Sigmoid colon (tissue), 7 donors: ENCODE results near the gene NCOA7. TPM values are rescaled to one million over a fixed set of nuclear protein-coding genes. Genes with fewer than 3 reads are reported as not detected.

Source experiments
- DNase-seq: peaks from one replicate; pipeline ENCODE4 v3.0.0-alpha.2; 2019
- H3K27ac ChIP-seq, 4 donors: fragments of 200-600 bp; sonication (generic); one replicate each; pipeline ENCODE4 v1.5.1; 2016 to 2019; ENCODE audit warnings: mild to moderate bottlenecking in 1 of 4
- H3K27me3 ChIP-seq, 3 donors: fragments of 200-600 bp; sonication (generic); one replicate each; pipeline ENCODE4 v1.5.1; 2019; ENCODE audit warnings: mild to moderate bottlenecking in 1 of 3
- H3K36me3 ChIP-seq, 4 donors: fragments of 200-600 bp; sonication (generic); one replicate each; pipeline ENCODE4 v1.5.1; 2016 to 2019
- H3K4me1 ChIP-seq, 4 donors: fragments of 200-600 bp; sonication (generic); one replicate each; pipeline ENCODE4 v1.5.1; 2017 to 2019
- H3K4me3 ChIP-seq, 4 donors: fragments of 200-600 bp; sonication (generic); one replicate each; pipeline ENCODE4 v1.5.1; 2017 to 2019; ENCODE audit warnings: mild to moderate bottlenecking in 2 of 4, moderate library complexity in 1 of 4
- H3K9me3 ChIP-seq, 4 donors: fragments of 200-600 bp in 3 of 4; sonication (generic) in 3 of 4; one replicate each; pipeline versions ENCODE4 v1.5.1 to v1.6.1; 2013 to 2019
- EP300 ChIP-seq, 4 donors: sonication (generic); formaldehyde crosslinking; IDR thresholded peaks; one replicate each; pipeline ENCODE4 v1.6.1; 2017; ENCODE audit warnings: antibody characterized with exemption in 4 of 4
- POLR2A ChIP-seq, 2 donors: fragments of 450-650 bp; IDR thresholded peaks; one replicate each; pipeline ENCODE4 v1.6.1; 2016; ENCODE audit warnings: antibody characterized with exemption in 2 of 2, mild to moderate bottlenecking in 2 of 2, moderate library complexity in 2 of 2
- POLR2AphosphoS5 ChIP-seq, 4 donors: sonication (generic); formaldehyde crosslinking; IDR thresholded peaks; one replicate each; pipeline ENCODE4 v1.6.1; 2017; ENCODE audit warnings: antibody characterized with exemption in 4 of 4
- WGBS, 2 donors: extraction: QIAGEN DNeasy Blood & Tissue Kit; methylation state at CpG; one replicate each; pipeline ENCODE4 v1.1.7; 2013; 5-methylcytosine and 5-hydroxymethylcytosine counted together
- intact Hi-C: fragments of 100-400 bp; cut with DNase I; formaldehyde crosslinking; loops from one replicate; pipeline ENCODE4 v1.15.1; 2023
- polyA plus RNA-seq, 3 donors: library from polyadenylated mRNA; stranded (reverse); fragments of 200-250 nt; gene quantifications; one replicate each; pipeline ENCODE4 v1.2.3, GENCODE V29; 2013
- total RNA-seq, 4 donors: library from RNA; depleted of rRNA; stranded (reverse); fragments of >200 nt; gene quantifications; one replicate each; pipeline ENCODE4 v1.1.0, GENCODE V29; 2016
- TF ChIP-seq, protein P1 (sequence below), 4 experiments: fragments of 450-650 bp in 3 of 4; fragments of 200-600 bp in 1 of 4; IDR thresholded peaks; one replicate each; pipeline ENCODE4 v1.5.1; 2016 to 2019; ENCODE audit warnings: antibody characterized with exemption in 4 of 4, mild to moderate bottlenecking in 3 of 4, moderate library complexity in 2 of 4
- donor health status: healthy with polysubstance abuse.
- donor health status: Bipolar disorder and iron deficiency.
- donor health status: healthy.

NCOA7 gene
- total and polyA plus RNA-seq, 7 donors: 15.6 to 48.3 (median 27.5) TPM

DNA sequence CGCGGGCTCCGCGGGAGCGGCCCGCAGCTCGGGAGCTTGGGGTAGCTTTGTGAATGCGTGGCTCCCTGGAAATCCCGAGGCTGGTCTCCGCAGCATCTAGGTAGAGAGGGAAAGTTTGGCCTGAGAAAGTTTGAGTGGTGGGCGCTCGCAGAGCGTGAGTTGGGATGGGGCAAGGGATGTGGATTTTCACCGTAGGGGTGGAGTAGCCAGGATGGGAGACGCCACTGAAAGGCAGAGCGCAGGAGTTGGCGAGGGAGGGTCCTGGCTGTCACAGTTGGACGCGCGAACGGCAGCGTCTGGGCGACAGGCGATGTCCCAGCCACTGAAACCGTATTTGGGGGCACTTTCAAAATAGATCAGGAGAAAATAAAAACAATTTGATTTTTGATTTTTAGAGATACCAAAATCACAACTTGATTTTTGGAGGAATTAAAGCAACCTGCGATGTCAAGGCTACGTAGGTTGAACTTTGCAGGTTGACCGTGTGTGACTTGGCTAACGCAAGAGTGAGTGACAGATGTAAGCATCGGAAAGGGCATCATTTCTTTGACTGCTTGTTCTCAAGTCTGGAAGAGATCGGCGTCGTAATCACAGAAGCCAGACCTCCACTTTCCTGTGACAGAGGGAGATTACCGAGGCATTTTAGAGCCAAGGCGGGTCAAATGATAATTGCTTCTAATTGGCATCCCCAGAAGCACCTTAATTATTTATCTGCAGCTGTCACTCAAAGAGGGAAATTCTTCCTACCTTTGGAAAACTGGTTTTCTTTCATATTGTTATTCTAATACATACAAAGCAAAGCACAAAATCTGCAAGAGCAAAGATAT, 40.7 kb upstream of the NCOA7 start:
- H3K27me3 ChIP-seq: peaks cover 0 to 44% (median 0%) of the 10 kb centered on the region in 3 donors
- H3K4me1 ChIP-seq: peaks cover 0 to 33% (median 21%) of the 10 kb centered on the region in 4 donors
- peak overlapping the region; percentile 53 to 74 (median 70) for H3K4me3 ChIP-seq
- peaks cover 0 to 4% (median 0%) of the 10 kb centered on the region in 4 donors for H3K36me3 ChIP-seq
- H3K27ac ChIP-seq: peak overlapping the region; percentile 86 to 89 (median 88)
- TF ChIP-seq POLR2AphosphoS5 (IDR thresholded peaks at IDR 0.05): peak in 1 of 4 donors; percentile 7
- TF ChIP-seq, protein P1, sequence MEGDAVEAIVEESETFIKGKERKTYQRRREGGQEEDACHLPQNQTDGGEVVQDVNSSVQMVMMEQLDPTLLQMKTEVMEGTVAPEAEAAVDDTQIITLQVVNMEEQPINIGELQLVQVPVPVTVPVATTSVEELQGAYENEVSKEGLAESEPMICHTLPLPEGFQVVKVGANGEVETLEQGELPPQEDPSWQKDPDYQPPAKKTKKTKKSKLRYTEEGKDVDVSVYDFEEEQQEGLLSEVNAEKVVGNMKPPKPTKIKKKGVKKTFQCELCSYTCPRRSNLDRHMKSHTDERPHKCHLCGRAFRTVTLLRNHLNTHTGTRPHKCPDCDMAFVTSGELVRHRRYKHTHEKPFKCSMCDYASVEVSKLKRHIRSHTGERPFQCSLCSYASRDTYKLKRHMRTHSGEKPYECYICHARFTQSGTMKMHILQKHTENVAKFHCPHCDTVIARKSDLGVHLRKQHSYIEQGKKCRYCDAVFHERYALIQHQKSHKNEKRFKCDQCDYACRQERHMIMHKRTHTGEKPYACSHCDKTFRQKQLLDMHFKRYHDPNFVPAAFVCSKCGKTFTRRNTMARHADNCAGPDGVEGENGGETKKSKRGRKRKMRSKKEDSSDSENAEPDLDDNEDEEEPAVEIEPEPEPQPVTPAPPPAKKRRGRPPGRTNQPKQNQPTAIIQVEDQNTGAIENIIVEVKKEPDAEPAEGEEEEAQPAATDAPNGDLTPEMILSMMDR (IDR thresholded peaks at IDR 0.05): no peak
- no peak for TF ChIP-seq POLR2A (IDR thresholded peaks at IDR 0.05)
- TF ChIP-seq EP300 (IDR thresholded peaks at IDR 0.05): no peak
- 2 to 3% methylated on average over 35 of the region's 35 CpGs for WGBS, 2 donors
- no peaks in the 10 kb centered on the region for H3K9me3 ChIP-seq
- no peak for DNase-seq
- intact Hi-C loops: loop anchor here (2.0 to 10.0 kb wide), 4 partner anchors 31 to 595 kb away; partner anchors contain the start of gene TPD52L1

DNA sequence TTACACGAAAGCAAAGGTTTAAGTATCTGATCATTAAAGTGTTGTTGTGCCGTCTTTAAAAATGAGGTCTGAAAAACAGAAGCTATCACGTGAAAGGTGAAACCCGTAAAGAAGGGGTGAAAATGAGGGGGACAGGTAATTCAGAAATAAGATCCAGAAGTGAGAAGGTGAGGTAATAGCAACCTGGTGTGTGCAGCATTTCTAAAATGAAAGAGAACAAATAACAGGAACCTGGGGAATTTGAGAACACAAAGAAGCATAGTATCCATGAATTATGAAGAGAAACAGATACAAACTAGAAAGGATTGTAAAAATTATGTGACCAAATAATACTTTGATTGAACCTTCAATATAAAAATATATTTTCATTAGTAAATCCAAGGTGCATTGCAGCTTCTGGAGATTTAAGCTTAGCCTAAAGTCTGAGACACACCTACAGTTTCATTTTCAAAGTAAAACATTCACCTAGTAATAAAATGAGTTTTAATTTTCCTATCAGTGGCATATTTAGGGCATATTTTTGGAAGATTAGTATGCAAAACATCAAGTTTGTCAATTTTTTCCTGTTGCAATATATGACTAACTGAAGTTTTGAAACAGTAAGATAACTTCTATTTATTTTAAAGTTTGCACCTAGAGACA, 39.9 kb upstream of the NCOA7 start:
- H3K27ac ChIP-seq: peak overlapping the region in 1 of 4 donors; percentile 89
- DNase-seq: no peak
- H3K36me3 ChIP-seq: peaks cover 0 to 4% (median 0%) of the 10 kb centered on the region in 4 donors
- intact Hi-C loops: no loop called here
- WGBS, 2 donors: 12 to 17% methylated on average over 4 of the region's 4 CpGs
- TF ChIP-seq POLR2AphosphoS5 (IDR thresholded peaks at IDR 0.05): no peak
- no peak for TF ChIP-seq POLR2A (IDR thresholded peaks at IDR 0.05)
- TF ChIP-seq EP300 (IDR thresholded peaks at IDR 0.05): no peak
- TF ChIP-seq, protein P1 (IDR thresholded peaks at IDR 0.05): no peak
- H3K9me3 ChIP-seq: no peaks in the 10 kb centered on the region
- peak overlapping the region in 2 of 4 donors; percentile 69 to 72 for H3K4me3 ChIP-seq
- H3K4me1 ChIP-seq: peaks cover 0 to 33% (median 21%) of the 10 kb centered on the region in 4 donors
- peaks cover 0 to 44% (median 0%) of the 10 kb centered on the region in 3 donors for H3K27me3 ChIP-seq

DNA sequence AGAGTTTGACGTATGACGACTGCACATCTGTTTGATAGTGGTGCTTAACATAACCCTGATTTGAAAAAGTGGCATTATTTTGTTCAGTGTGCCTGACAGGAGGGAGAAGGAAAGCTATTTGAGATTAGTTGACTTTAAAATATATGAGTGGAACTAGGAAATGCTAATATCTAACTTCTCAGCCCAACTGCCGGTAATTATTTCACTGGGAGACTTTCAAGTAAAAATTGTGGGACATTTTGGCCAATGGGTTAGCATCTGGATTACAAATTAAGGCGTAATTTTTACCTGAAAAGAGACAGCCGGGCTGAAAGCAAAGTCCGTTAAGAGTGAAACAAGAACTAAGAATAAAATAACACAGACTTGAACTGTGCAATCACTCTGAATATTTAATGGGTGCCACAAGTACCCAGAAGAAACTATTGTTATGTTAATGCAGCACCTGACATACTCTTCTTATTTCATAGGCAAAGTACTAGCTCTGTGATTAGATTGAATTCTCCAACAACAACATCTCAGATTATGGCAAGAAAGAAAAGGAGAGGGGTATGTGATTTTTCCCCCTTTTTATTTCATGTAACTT, 39.3 kb upstream of the NCOA7 start:
- no peak for DNase-seq
- 41 to 58% methylated on average over 6 of the region's 6 CpGs for WGBS, 2 donors
- no peak overlapping the region for H3K27ac ChIP-seq
- no peak overlapping the region for H3K4me3 ChIP-seq
- peaks cover 0 to 31% (median 21%) of the 10 kb centered on the region in 4 donors for H3K4me1 ChIP-seq
- H3K27me3 ChIP-seq: peaks cover 0 to 43% (median 0%) of the 10 kb centered on the region in 3 donors
- TF ChIP-seq POLR2A (IDR thresholded peaks at IDR 0.05) (no peak), POLR2AphosphoS5 (IDR thresholded peaks at IDR 0.05) (no peak), EP300 (IDR thresholded peaks at IDR 0.05) (no peak)
- TF ChIP-seq, protein P1 (IDR thresholded peaks at IDR 0.05): no peak
- intact Hi-C loops: no loop called here
- H3K36me3 ChIP-seq: peaks cover 0 to 4% (median 0%) of the 10 kb centered on the region in 4 donors
- no peaks in the 10 kb centered on the region for H3K9me3 ChIP-seq

DNA sequence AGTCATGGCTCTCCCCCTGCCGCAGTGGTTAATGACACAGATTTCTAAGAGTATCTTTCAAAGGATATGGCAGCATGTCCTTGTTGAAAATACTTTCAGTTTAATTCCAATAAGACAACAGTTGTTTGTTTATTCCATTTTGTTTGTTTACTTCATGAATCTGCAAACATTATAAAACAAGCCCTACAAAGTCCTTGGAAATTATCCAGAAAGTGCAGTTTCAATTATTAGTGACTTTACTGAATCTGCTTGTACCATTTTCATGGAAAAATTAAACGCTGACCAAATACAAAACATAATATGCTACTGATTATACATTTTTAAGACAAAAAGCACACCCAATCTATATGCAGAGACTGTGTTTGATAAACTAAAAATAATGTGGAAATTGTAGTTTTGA, 38.0 kb upstream of the NCOA7 start:
- 79 to 89% methylated on average over 2 of the region's 2 CpGs for WGBS, 2 donors
- Histone ChIP-seq H3K4me1 (peaks cover 0 to 26% (median 16%) of the 10 kb centered on the region in 4 donors), H3K4me3 (no peak overlapping the region), H3K36me3 (peaks cover 0 to 4% (median 0%) of the 10 kb centered on the region in 4 donors), H3K9me3 (no peaks in the 10 kb centered on the region), H3K27me3 (peaks cover 0 to 29% (median 0%) of the 10 kb centered on the region in 3 donors), H3K27ac (no peak overlapping the region)
- TF ChIP-seq POLR2A (IDR thresholded peaks at IDR 0.05) (no peak), EP300 (IDR thresholded peaks at IDR 0.05) (no peak), POLR2AphosphoS5 (IDR thresholded peaks at IDR 0.05) (no peak)
- TF ChIP-seq, protein P1 (IDR thresholded peaks at IDR 0.05): no peak
- no peak for DNase-seq
- intact Hi-C loops: no loop called here
